GM12874 (cell line): ENCODE results near the gene CDKAL1.

Source experiments
- CTCF ChIP-seq: IDR thresholded peaks from 2 replicates; pipeline ENCODE4 v1.5.1; 2011; ENCODE audit warnings: low read depth, mild to moderate bottlenecking, control low read depth, low read length, moderate library complexity; ENCODE audit not compliant: insufficient read depth

The CDKAL1 gene

GRCh38 chr6:20929283-20929682, 395.0 kb downstream of the CDKAL1 start:
- no peak for TF ChIP-seq CTCF

GRCh38 chr6:20931093-20931492, 396.8 kb downstream of the CDKAL1 start:
- TF ChIP-seq CTCF: no peak

- no peak for TF ChIP-seq CTCF
Observed at GRCh38 chr6:20931772-20932171, 397.5 kb downstream of the CDKAL1 start.

- no peak for TF ChIP-seq CTCF
Observed at GRCh38 chr6:20932284-20932683, 398.0 kb downstream of the CDKAL1 start.

- TF ChIP-seq CTCF: no peak
Observed at GRCh38 chr6:20933057-20933788, 399.0 kb downstream of the CDKAL1 start.

- TF ChIP-seq CTCF: no peak
Observed at GRCh38 chr6:20936949-20937348, 402.7 kb downstream of the CDKAL1 start.

- TF ChIP-seq CTCF: no peak
Observed at GRCh38 chr6:20939161-20939775, 405.0 kb downstream of the CDKAL1 start.
